GM08714 (cell line): ENCODE measurements around the gene CPA4.

ENCODE experiments used
- H3K4me3 ChIP-seq: fragments of 200-500 bp; sonication (Bioruptor generic); 2 replicates; pipeline ENCODE4 v1.5.1; 2014; ENCODE audit warnings: mild to moderate bottlenecking, low read length, inconsistent platforms
- ZNF274 ChIP-seq: IDR thresholded peaks from 2 replicates; pipeline ENCODE4 v1.6.1; 2012; ENCODE audit warnings: mild to moderate bottlenecking, low read depth, low read length

Gene CPA4

GRCh38 chr7:130352194-130353074 is 59.5 kb downstream of the CPA4 start:
- no peak for TF ChIP-seq ZNF274
- H3K4me3 ChIP-seq, result no peak overlapping the region

DNA sequence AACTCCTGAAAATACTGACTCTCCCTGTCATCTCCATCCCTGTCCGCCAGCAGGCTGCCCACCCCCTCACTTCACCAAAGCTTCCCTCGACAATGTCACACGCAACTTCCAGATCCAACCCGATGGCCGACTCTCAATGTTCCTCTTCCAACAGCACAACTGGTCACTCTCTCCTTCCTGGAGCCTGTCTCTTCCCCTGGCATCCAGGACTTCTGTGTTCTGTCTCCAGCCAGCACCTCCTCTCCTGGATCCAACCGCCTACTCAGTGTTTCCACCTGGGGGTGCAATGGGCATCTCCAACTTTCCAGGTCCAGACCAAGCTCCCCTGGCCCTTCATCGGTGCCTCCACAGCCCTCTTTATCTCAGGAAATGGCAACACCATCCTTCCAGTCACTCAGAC is 60.2 kb downstream of the CPA4 start:
- TF ChIP-seq ZNF274, result no peak
- no peak overlapping the region for H3K4me3 ChIP-seq

DNA sequence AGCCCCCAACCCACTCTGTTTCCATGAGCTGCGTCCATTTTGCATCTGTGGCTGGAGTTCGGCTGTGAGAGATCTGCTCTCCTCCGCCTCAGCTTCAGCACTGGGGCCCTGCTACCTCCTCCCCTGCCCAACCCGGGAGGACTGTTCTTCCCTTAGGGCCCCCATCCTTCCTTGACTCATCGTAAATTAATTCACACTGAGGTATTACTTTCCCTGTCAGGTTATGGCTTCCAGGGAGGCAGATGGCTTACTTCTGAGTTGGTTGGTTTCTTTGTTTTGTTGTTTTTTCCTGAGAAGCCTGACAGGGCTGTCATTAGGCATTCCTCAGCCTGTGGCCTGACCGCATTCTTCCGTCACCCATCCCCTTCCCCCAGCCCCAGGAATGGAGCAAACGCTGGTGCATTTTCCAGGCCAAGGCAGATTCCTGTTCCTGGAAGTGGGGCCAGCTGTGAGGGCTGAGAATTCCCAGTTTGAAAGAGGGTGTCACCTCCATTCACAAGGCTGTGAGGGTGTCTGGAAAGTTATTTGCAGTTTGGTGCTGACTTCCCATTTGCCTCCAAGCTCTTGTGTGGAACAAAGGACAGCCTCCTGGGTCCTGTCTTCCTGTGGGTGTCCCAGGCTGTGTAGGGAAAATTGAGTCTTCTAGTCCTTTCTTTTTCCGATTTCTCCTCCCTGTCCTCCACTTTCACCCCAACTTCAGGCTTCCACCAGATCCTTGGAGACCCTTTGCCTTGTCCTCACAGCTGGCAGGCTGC is 63.3 kb downstream of the CPA4 start:
- H3K4me3 ChIP-seq, result no peak overlapping the region
- TF ChIP-seq ZNF274, result no peak

DNA sequence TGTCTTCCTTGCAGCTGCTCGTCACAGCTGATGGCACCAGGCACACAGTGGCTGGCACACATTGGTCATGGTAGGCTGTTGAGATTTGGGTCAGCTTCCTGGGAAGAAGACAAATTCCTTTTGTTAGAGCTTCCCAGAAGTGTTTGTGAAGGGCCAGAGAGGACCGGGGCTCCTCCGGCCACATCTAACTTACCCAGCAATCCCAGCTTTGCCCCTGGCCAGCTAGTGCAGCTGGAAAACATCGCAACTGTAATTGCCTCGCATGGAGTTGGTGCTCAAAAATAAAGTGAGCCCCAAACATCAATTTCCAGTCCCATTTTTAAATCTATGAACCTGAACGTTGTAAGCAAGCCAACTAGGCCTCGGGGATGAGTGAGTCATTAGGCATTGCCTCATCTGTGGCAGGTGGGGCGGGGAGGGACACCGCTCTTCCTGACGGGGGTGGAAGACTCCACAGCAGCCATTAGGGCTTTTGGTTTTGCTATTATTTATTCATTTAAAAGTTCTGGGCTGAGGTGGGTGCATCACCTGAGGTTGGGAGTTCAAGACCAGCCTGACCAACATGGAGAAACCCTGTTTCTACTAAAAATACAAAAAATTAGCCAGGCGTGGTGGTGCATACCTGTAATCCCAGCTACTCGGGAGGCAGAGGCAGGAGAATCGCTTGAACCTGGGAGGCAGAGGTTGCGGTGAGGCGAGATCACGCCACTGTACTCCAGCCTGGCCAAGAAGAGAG is 64.1 kb downstream of the CPA4 start:
- no peak overlapping the region for H3K4me3 ChIP-seq

GRCh38 chr7:130358471-130358870 is 65.5 kb downstream of the CPA4 start:
- no peak for TF ChIP-seq ZNF274
- H3K4me3 ChIP-seq, result no peak overlapping the region

More for the DNA sequence above, 64.1 kb downstream of the CPA4 start:
- TF ChIP-seq ZNF274, result no peak

DNA sequence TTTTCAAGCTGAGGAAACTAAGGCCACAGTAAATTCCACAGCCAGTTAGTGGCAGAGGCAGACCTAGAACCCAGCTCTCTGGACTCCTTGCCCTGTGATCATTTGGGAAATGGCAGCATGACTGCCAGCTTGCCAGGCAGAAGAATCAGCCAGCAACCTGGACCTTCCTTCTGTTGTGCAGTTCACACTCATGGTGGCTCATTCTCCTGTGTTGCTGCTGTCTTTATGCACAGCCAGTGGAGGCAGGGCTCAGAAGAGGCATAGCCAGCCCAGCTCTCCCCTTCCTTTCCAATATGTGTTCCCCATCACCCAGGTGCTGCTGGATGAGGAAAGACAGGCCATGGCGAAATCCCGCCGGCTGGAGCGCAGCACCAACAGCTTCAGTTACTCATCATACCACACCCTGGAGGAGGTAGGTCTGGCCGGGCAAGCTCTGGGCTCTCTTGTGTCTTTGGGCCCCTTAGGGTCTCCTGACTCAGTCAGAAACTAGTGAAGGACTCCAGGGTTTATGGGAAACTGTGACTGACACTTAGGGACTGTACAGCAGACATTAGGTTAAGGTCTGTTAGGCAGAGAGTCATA is 66.4 kb downstream of the CPA4 start:
- no peak for TF ChIP-seq ZNF274
- H3K4me3 ChIP-seq, result no peak overlapping the region

DNA sequence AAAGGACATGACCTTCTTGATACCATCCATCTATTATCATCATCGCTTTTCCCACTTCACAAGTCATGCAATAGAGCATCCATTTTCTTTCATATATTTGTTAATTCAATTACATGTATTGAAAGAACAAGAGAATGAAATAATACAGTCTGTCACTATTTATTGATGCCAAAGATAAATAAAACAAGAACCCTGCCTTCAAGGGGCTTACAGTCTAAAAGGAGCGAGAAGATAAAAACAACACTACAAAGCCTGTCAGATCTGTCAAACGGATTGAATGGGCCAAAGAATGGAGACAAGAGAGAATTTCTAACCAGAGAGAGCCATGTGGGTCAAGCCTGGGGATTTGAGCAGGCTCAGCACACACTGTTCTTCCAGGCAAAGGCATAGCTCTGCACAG is 67.6 kb downstream of the CPA4 start:
- no peak overlapping the region for H3K4me3 ChIP-seq
- TF ChIP-seq ZNF274, result no peak

DNA sequence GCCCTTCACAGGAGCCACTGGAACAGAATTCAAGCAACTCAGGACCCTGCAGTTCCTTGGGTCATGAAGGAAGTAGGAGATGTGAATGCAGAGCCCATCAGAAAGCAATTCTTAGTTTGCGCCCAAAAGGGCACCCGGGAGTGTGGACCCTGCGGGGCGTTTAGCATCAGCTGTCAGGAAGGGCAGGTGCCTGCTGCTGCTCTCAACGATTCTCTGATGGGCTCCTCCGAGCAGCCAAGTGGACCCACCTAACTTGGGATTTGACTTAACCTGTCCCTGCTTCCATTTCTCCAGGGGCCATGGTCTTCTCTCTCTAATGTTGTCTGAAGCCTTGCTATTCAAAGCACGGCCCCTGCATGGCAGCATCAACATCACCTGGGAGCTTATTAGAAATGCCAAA is 68.7 kb downstream of the CPA4 start:
- no peak overlapping the region for H3K4me3 ChIP-seq
- no peak for TF ChIP-seq ZNF274

DNA sequence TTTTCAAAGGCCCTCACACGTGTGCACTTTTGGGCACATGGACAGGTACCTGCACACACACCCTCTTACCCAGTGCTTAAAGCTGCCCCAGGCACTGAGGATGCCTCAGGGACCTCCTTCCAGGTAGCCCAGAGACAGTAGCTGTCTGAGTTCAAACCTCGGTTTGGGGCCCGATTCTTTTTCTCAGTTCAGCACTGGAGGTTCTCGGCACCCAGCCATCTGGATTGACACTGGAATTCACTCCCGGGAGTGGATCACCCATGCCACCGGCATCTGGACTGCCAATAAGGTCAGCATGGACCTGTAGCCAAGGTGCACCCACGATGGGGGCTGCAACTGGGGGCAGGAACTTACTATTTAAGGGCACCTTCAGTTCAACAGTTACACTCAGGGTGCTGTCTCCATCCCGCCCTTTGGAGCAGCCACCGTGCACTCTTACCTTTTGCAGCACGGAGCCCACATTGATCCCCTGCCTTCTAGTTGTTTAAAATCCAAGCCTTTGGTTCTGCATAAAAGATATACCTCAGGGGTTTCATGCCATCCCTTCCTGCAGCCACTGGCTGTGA is 69.4 kb downstream of the CPA4 start:
- TF ChIP-seq ZNF274, result no peak
- no peak overlapping the region for H3K4me3 ChIP-seq

DNA sequence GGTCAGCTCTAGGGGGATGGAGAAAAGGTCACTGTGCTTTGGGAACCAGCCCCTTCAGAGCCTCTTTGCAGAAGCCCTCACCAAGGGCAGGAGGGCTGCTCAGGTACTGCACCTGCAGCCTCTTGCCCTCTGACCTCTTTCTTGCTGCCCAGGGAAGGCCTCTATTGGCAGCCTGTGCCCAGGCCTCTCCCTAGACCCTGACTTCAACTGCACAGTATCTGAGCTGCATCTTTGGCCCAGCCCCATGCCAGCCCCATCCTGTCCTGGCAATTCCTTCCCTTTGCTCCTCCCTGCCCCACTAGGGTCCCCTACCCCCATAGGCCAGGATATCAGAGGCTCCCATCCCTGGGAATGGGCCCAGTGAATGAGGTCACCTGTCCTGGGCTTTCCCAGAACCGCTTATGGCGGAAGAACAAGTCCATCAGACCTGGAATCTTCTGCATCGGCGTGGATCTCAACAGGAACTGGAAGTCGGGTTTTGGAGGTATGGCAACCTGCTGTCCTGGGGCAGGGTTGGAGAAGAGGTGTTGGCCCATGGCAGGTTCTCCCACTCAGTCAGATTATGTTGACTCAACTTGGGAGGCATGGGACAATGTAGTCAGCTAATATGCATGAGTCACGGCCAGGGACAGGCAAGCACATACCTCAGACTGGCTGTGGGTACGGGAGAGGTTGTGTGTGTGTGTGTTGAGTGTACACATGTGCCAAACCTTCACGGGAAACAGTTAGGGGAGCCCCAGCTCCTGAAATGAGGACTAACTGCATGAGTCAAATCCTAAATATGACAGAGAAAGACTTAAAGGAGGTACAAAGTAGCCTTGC is 70.3 kb downstream of the CPA4 start:
- no peak overlapping the region for H3K4me3 ChIP-seq
- no peak for TF ChIP-seq ZNF274

GRCh38 chr7:130364451-130364850 is 71.5 kb downstream of the CPA4 start:
- TF ChIP-seq ZNF274, result no peak
- no peak overlapping the region for H3K4me3 ChIP-seq

GRCh38 chr7:130365088-130365487 is 72.1 kb downstream of the CPA4 start:
- TF ChIP-seq ZNF274, result no peak
- no peak overlapping the region for H3K4me3 ChIP-seq
